Medulla oblongata (tissue), 1 donor: ENCODE results near the gene SLC35E2B.

ENCODE experiments used
- DNase-seq: peaks from one replicate; pipeline ENCODE4 v3.0.0-alpha.2; 2015; ENCODE audit errors: extremely low spot score

The SLC35E2B gene

GRCh38 chr1:1624443-1625403 lies 67.9 kb downstream of the SLC35E2B start:
- no peak for DNase-seq

- no peak for DNase-seq
Observed at GRCh38 chr1:1623631-1624442, 68.8 kb downstream of the SLC35E2B start.

DNA sequence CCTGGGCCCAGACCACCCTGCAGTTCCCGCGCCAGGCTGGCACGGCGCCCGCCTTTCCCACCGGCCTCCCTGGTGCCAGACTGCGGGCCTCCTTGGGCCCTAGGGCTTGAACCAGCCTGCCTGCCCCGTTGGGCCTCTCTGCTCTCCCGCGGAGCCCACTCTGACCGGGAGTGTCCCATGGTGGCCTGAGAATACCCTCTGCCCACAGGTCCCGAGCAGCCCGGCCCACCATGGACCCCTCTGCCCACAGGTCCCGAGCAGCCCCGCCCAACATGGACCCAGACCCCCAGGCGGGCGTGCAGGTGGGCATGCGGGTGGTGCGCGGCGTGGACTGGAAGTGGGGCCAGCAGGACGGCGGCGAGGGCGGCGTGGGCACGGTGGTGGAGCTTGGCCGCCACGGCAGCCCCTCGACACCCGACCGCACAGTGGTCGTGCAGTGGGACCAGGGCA lies 69.4 kb downstream of the SLC35E2B start:
- DNase-seq, result no peak

DNA sequence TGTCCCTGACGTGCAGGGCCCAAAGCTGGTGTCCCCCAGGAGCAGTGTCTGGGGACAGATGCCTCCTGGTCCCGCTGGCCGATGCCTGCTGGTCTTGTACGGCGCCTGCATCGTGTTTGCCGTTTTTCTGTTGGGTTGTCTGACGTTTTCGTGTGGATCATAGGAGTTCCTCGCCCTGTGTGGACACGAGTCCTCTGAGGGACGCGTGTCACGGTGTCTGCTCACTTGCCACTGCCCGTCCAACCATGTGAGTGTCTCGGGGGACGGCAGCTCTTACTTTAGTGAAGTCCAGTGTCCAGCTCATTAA lies 69.9 kb downstream of the SLC35E2B start:
- no peak for DNase-seq

DNA sequence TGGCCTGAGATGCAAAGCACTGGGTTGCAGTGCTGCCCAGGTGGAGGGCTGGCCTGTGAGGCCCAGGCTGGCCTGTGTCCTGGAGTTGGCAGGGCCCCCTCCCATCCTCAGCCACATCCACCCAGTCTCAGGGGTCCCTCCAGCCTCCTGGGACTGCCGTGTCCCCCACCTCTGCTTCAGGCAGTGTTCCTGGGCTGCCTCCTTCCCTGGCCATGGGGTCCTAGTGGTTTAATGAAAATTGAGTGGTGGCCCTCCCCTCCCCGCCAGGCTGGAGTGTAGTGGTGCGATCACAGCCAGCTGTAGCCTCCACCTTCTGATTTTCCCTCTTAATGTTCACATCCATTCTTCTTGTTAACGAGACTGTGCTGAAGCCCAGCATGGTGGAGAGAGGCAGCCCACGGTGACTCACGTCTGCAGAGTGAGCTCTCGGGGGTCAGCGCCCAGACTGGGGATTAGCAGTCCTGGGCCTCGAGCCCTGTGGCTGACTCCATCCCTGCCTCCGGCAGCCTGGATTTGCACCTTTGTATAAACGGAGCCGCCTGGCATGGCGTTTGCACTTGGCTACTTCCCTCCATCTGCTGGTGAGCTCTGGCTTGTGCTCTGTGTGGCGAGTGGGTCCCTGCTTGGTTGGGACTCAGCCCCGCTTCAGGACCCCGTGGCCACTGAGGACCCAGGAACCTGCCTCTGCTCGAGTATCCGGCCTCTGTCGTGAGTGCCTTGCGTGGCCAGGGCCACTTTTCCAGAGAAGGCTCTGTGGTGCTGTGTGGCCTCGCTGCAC lies 70.4 kb downstream of the SLC35E2B start:
- no peak for DNase-seq

DNA sequence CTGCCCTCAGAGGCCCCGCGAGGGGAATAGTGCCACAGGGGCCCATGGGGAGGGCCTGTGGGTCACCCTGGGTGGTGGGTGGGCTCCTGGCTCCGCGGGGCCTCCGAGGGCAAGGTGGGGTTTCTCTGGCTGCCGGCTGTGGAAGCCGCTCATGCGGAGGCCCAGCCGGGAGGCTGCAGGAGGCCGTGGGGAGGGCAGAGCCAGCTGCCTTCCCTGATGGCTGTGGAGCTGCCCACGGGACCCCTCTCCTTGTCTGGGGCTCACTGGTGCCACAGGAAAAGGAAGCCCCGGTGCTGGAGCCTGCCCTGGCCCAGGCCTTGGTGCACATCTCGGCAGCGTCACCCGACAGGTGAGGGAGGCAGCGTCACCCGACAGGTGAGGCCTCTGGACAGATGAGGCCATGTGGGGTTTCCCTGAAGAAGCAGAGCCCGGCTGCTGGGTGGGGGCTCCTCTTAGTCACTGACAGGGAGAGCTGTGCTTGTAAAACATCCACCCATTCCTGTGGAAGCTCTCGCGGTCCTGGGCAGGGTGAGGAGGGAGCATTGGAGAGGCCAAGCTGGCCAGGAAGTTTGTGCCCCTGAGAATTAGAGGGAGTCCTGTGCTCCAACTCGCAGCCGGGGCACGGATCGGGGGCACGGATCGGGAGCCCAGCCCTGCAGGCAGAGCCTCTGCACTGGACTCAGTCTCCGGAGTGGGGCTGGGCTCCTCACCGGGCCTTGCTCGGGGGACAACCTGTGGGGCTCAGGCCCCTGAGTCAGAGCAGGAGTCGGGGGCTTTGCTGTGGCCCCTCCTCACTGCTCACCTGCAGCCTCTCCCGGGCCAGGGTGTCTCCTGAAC lies 71.2 kb downstream of the SLC35E2B start:
- no peak for DNase-seq

- no peak for DNase-seq
Observed at GRCh38 chr1:1620433-1621139, 72.0 kb downstream of the SLC35E2B start.

DNA sequence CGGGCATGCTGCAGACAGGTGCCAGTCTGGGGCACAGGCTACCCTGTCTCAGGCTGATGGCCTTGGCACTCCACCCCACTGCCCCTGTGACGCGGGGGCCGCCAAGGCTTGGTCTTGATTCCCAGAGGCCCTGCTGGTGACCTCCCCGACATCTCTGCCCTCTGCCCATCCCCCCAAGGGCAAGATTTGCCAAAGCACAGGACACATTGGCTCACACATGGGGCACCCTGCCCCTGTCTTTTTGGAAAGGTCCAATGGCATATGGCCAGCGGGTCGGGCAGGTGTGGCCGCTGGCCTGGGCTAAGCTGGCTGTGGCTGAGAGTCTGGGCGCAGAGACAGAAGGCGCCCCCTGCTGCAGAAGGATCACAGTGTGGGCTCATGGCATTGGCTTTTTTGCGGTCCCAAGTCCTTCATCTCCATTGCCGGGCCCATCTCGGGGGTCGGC lies 72.7 kb downstream of the SLC35E2B start:
- no peak for DNase-seq

DNA sequence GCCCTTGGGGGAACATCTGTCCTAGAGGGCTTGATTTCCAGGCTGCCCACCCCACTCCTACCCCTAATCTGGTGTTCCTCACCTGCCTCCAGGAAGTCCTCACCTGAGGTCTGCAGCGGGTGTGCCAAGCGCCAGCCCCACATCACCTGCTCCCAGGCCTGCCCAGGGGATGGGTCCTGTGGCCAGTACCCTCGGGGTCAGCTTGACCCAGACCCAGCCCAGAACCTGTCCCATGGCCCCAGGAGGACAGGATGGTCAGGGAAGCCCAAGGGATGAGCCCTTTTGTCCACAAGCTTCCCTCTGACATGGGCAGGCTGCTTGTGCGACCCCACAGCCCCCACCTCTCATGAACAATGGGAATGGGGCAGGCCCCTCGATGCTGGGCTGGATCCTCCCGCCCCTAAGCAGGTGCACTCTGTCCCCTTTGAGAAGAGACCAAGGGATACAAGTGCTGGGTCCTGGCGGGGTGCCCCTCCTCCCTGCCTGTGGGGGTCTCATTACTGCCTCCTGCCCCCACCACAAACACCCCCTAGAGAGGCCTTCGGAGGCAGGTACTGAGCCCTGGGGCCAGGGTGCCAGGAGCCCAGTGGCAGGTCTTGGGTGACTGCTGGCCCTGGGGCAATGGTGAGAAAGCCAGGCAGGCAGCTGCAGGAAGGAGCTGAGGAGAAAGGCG lies 74.1 kb downstream of the SLC35E2B start:
- no peak for DNase-seq

GRCh38 chr1:1617925-1618324 lies 74.7 kb downstream of the SLC35E2B start:
- DNase-seq, result no peak

DNA sequence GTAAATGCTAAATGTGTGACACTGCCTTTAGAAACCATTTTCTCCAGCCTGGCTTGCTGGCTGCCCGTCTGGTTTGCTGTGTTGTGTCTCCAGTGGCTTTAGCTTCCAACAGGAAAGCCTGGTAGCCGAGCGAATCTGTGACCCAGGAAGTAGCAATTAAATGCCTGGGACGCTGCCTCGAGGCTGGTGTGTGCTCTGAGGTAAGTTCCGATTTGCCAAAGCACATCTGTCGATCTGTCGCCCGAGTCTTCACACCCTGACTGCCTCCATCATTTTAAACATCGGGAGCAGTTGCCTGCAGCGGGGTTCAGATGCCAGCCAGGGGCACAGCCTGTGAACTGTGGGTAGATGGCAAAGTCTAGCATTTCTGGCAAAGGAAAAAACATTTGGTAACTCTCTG lies 75.1 kb downstream of the SLC35E2B start:
- DNase-seq, result no peak

DNA sequence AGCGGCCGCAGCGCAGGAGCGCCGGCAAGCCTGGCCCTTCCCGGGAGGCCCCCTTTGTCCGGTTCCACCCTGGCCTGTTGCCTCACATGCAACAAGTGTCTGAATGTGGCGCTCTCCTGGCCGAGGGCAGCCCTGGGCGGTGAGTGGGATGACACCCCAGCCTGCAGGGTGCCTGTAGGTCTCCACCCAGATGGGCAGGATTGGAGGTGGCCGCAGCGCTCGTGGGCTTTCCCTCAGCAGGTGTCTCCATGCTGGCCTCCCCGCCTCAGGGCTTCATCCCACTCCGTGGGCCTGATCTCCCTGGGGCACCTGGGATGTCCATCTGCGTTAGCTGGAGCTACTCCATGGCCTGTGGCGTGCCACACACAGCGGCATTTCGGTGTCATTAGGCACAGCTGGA lies 75.8 kb downstream of the SLC35E2B start:
- no peak for DNase-seq

DNA sequence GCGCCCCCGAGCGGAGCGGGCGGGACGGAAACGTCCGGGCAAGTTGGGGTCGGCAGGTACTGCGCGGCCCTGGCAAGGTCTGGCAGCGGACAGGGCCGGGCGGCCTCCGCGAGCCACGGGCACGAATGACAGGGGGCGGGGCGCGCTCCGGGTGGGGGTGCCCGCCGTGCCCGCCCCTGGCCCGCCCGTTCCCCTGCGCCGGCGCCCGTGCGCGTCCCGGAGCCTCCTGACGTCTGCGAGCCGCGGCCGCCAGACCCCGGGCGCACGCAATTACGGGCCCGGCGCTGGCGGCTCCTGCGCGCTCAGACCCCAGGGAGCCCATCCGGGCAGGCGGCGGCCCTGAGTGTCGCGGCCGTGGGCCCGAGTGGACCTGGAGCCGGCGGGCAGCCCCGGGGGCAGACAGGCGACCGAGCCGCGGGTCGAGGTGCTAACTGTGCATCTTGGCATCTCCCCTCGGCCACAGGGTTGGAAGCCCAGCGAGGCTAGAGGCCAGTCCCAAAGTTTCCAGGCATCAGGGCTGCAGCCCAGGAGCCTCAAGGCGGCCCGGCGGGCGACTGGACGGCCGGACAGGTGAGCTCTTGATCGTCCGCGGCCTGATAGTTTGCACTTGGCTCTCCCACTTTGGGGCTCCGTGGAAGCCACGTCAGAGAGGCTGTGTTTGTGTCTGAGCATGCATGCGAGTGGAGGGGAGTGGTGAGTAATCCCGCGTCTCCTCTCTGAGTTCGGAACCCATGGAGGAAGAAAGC lies 76.4 kb downstream of the SLC35E2B start:
- peak; percentile 7 for DNase-seq

DNA sequence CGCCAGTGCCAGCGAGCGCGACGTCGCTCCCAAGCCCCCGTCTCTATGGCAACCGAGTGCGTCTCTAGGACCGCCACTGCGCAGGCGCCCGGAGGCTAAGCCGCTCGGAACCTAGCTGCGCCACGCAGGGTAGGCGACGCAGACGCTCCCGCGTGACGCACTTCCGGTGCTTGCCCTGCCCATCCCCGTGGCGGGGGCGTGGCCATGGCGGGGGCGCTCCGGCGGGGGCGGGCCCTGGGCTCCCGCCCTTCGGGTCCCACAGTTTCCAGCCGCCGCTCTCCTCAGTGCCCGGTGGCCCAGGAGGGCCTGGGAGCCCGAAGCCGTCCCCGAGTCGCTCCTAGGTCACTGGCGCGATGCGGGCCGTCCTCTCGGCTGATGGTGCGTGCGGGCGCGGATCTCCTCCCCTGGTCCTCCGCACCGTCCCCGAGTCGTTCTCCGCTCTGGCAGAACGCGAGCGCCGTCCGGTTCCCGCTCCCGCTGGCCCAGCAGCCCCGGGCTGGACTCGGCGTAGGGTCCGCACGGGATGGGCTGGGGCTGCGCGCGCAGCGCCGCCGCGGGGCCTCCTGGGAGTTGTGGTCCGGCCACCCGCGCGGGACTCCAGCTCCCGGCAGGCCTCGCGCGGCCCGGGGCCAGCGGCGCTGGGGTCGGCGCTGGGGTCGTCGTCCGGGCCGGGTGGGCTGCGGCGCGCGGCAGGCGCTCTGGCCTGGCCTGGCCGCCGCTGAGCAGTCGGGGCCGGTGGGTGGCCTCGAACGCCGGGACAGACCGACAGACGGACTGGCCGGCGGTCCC lies 77.1 kb downstream of the SLC35E2B start, which contains the start of gene MIB2:
Gene MIB2 (plus strand): TSS at position 245 of the 789 bp plus-strand sequence. CDS start 7,953 bp downstream, outside the sequence.
- peak; percentile 98 for DNase-seq

- DNase-seq, result no peak
Observed at GRCh38 chr1:1614954-1615255, 77.7 kb downstream of the SLC35E2B start.

- DNase-seq, result no peak
Observed at GRCh38 chr1:1614204-1614953, 78.2 kb downstream of the SLC35E2B start.

DNA sequence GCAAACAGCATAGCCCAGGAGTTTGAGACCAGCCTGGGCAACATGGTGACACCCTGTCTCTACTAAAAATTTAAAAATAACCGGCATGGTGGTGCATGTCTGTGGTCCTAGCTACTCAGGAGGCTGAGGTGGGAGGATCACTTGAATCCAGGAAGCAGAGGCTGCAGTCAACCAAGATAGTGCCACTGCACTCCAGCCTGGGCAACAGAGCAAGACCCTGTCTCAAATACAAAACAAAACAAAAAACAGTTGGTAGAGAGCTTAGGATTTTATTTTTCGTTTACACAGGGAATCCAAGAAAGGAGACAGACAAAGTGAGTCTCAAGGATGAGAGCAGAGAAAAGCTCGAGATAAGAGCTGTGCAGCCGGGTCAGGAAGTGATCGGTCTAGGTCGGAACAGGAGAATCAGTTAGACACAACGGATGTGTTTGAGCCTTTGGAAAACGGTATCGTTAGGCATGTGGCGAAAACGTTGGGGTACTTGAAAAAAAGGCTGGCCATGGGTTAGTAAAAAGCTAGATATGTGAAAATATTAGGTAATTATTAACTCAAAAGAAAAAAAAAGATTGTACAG lies 79.0 kb downstream of the SLC35E2B start:
- DNase-seq, result no peak
